ENCODE measurements around the gene TRIM32.
"Not testable (repeated sequence)": the region's sequence is repeated elsewhere in the genome, so short reads cannot be mapped to it uniquely, and the experiment has no call there.

Gene TRIM32

GRCh38 chr9:116683535-116683934 lies 3.6 kb upstream of the TRIM32 start:
- no peak for DNase-seq

GRCh38 chr9:116685166-116685565 lies 1.9 kb upstream of the TRIM32 start:
- DNase-seq: no peak

GRCh38 chr9:116686135-116686534 lies 970 bp upstream of the TRIM32 start:
- DNase-seq: no peak

GRCh38 chr9:116686693-116687073 lies 422 bp upstream of the TRIM32 start:
- DNase-seq: no peak

- no peak for DNase-seq
Measured at GRCh38 chr9:116687754-116688135, 640 bp downstream of the TRIM32 start.

GRCh38 chr9:116688806-116689485 lies 1.8 kb downstream of the TRIM32 start:
- DNase-seq: no peak

GRCh38 chr9:116689486-116690032 lies 2.5 kb downstream of the TRIM32 start:
- no peak for DNase-seq

GRCh38 chr9:116690805-116691204 lies 3.7 kb downstream of the TRIM32 start:
- DNase-seq: not testable (repeated sequence)

GRCh38 chr9:116691607-116692006 lies 4.5 kb downstream of the TRIM32 start:
- no peak for DNase-seq

GRCh38 chr9:116692616-116693015 lies 5.5 kb downstream of the TRIM32 start:
- DNase-seq: no peak

- DNase-seq: no peak
Measured at GRCh38 chr9:116693233-116693731, 6.2 kb downstream of the TRIM32 start.

- no peak for DNase-seq
Measured at GRCh38 chr9:116694785-116695291, 7.7 kb downstream of the TRIM32 start.

GRCh38 chr9:116695438-116695837 lies 8.3 kb downstream of the TRIM32 start:
- no peak for DNase-seq

GRCh38 chr9:116697362-116697761 lies 10.3 kb downstream of the TRIM32 start:
- DNase-seq: no peak

GRCh38 chr9:116697887-116698286 lies 10.8 kb downstream of the TRIM32 start:
- no peak for DNase-seq

GRCh38 chr9:116700279-116700678 lies 13.2 kb downstream of the TRIM32 start:
- DNase-seq: no peak

- no peak for DNase-seq
Measured at GRCh38 chr9:116700882-116701865, 14.1 kb downstream of the TRIM32 start.

- DNase-seq: no peak
Measured at GRCh38 chr9:116701940-116702642, 15.0 kb downstream of the TRIM32 start.

- no peak for DNase-seq
Measured at GRCh38 chr9:116703634-116704033, 16.5 kb downstream of the TRIM32 start.

- no peak for DNase-seq
Measured at GRCh38 chr9:116704470-116704869, 17.4 kb downstream of the TRIM32 start.

GRCh38 chr9:116705531-116705930 lies 18.4 kb downstream of the TRIM32 start:
- no peak for DNase-seq

All from NCI-H774 (cell line).